Retina (tissue), 1 donor: ENCODE measurements around the gene COX10.
"Not testable (repeated sequence)": the region's sequence is repeated elsewhere in the genome, so short reads cannot be mapped to it uniquely, and the experiment has no call there.

Experiments
- DNase-seq: peaks from one replicate; pipeline ENCODE4 v3.0.0-alpha.2; 2016

Gene COX10

DNA sequence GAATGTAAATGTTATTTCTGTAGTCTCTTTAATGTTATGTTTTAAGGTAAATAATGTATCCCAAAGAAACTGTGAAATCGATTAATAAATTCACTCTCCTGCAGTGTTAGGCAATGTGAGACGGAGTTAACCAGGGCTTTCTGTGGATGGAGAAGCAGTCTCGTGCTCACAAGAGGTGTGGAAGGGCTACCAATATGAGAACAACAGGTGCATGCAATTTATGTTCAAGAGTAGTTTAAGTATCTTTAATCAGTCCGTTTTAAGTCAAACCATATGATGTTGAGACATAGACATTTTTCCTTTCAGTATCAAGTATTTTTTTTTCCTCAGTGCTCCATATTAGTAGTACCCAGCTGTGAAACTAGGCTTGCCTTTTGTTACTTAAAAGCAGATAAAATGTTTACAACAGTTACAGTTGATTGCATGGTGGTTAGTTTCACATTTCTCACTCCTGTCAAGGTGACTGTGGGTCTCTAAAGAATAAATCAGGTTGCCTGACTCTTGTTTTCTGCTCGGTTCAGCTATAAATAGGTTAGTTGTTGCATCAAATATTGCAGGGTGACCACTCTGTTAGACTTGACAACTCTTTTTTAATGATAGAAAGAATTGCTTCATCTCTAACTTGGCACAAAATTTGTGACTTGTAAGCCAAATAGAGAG lies 54.4 kb downstream of the COX10 start:
- DNase-seq = no peak

- peak; percentile 21 for DNase-seq
Measured at GRCh38 chr17:14124854-14125253, 55.5 kb downstream of the COX10 start.

DNA sequence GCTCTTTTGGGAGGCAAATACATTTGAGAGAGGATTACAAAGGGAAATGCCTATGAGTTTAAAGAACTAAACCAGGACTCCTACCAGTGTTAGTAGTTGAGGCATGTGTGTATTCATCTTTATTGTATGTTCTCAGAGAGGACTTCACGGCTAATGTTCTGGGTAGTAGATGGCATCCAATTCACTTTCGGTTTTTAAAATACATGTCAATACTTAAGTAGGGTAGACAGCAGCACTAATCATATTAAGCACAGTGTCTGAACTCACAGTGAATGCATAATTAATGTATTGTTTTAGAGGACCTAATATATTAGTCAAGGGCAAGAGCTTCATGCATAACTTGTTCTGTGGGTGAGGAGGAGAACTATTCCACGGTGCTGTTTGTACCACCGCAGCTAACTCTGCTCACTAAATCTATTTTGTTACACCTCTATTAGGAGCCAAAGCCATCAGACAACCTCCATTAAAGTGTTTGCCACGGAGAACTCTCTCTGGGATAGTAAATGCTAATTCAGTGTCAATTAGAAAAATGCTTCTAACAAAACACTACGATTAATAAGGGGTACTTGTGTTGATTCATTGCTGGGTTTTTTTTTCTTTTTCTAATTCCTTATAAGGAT lies 56.3 kb downstream of the COX10 start:
- peak; percentile 38 for DNase-seq

DNA sequence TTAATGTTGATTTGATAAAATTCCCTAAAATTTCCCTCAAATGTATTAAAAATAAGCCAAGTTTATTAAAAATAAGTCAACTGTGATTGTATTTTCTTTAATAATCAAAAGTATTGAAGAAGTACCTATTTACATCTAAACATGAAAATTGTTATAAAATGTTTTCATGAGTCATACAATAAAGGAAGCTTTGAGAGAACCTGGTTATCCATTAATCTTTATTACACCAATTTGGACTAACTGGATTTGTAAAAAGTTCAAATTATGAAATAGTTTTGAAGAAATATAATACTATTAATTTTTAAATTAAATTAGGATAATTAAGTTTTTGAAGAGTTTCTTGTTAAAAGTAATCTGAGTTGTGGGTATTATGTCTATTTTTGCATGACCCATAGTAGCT lies 63.8 kb downstream of the COX10 start:
- no peak for DNase-seq

DNA sequence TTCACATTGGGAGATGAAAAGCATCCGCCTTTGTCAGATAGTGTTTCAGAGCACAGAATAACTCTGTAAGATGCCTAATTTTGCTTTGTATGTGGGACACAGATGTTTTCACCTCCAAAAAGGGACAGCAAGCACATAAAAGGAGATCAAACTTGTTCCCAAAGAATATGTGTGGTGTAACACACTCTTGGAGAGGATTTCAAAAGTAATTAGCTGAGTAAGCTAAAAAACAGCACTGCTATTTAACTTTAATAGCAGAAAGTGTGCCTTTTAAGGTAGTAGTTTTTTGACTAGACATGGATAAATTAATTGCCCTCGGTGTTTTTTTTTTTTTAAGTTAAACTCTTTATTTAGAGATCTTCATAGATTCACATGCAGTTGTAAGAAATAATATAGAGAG lies 65.2 kb downstream of the COX10 start:
- no peak for DNase-seq

DNA sequence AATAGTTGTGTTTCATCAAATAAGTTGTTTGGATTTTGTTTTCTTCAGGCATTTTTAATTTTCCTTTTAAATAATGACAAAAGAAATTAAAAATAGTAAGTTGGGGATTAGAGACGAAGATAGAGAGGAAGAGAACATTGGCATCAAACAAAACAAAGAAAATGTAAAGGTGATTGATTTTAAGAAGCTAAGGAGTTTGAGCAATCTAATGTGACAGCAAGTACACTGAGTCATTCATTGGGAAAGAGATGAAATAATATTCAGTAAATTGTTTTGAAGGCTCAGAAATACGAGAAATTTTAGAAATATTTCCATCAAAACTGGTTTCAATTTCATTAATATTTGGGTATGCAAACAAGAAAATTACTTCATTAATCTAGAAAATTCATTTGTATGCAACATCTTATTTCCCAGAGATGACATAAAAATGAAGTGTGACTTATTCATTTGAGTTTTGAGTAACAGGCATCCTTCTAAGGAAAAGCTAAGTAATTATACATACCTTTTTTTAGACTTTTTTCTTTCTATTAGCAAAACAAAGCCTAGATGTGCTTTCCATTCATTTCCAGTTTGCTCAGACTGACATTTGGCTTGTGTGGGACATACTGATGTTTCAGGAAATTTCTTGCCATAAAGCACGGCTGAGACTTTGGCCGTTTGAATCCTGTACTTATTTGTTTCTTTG lies 66.7 kb downstream of the COX10 start:
- DNase-seq = no peak

DNA sequence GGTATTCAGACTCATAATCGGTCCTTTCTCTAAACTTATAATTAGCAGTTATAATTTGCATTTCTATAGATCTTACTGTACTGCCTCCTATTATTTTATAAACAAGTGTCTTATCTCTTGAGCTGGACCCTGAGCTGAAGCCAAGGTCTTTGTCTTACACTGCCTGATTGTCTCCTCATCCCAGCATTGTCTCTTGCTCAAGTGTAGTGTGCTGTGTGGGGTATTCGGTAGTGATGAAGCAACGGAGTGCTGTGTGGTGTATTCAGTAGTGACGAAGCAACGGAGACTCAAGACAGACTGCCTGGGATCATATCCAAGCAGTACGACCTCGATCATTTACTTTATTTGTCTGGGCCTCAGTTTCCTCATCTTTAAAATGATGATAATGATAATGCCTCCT lies 69.3 kb downstream of the COX10 start:
- DNase-seq = no peak

DNA sequence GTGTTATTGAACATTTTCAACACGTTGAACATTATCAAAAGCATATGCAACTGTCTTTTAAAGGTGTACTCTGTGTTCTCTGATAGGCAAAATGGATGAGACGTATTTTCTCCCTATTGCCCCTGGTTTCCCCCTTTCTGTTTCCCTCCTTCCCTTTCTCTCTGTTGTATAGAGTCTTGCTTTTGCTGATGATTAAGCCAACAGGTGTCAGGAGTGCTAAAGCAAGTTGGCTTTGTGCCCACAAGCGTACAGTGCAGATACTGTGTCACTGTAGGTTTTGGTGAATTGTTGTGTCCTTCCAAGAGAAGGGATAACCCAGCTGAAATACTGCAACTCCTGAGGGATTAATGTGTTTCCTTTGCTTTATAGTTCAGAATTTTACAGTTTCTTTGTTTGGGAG lies 74.4 kb downstream of the COX10 start:
- no peak for DNase-seq

- DNase-seq = no peak
Measured at GRCh38 chr17:14144508-14144907, 75.2 kb downstream of the COX10 start.

- no peak for DNase-seq
Measured at GRCh38 chr17:14149751-14150150, 80.4 kb downstream of the COX10 start.

GRCh38 chr17:14150619-14151018 lies 81.3 kb downstream of the COX10 start:
- DNase-seq = no peak

DNA sequence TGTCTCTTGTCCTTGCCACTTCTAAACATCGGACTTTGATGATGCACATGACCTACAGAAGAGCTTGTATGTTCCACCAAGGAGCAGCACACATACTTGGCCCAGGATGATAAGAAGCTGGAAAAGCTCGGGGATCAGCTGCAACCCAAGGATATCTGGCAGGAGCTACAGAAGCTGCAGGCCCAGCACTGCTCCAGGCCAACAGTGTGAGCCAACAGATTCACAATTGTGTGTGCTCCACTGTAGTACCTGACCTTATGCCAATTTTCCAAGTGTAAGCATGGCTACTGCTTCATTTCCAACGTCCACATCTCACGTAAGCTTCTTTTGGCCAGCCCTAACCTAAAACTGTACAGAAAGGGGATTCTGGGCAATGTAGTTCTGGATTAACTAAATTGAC lies 83.4 kb downstream of the COX10 start:
- no peak for DNase-seq

- DNase-seq = no peak
Measured at GRCh38 chr17:14153374-14153773, 84.1 kb downstream of the COX10 start.

DNA sequence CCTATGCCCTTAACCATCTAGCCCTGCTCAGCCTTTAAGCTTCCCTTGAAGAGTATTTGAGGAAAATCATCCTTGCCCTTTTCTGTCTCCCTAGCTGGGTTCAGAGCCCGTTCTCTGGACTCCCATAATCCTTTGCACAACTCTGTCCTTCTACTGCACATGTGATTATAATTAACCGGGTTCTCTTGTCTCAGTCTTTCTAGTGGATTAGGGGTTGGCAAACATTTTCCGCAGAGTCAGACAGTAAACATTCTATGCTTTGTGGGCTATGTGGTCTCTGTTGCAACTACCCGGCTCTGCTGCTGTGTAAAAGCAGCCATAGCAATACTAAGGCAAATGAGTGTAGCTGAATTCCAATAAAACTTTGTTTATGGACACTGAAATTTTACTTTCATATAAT lies 87.4 kb downstream of the COX10 start:
- DNase-seq = no peak

DNA sequence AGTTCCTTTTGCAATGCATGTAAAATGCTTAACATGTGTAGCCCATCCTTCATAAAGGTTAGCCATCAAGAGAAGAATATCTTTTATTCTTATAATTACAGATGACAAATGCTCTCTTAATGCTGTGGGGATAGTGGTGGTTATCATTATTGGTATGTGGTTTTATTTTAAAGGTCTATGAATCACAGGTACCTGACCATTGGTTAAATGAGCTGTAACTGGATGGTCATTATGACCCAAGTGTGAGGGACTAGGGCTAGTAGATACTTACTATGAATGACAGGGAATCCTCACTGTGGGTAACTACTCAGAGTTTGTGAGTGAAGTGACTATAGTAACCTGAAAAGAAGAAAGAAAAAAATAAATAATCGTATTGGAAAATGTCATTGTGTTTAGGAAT lies 88.5 kb downstream of the COX10 start:
- DNase-seq = no peak

GRCh38 chr17:14158707-14159106 lies 89.4 kb downstream of the COX10 start:
- no peak for DNase-seq

DNA sequence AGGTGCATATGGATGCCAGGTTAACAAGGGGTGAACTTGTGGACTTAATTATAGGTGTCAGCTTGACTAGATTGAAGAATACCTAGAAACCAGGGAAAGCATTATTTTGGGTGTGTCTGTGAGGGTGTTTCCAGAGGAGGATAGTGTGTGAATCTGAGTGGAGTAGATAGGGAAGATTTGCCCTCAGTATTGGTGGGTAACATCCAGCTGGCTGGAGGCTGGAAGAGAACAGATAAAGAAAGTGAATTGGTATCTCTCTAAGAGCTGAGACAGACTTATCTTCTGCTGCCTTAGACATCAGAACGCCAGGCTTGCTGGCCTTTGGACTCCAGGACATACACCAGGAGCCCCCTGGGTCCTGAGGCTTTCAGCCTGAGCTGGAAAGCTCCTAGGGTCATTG lies 92.1 kb downstream of the COX10 start:
- DNase-seq = no peak

- DNase-seq = no peak
Measured at GRCh38 chr17:14165616-14166015, 96.3 kb downstream of the COX10 start.

DNA sequence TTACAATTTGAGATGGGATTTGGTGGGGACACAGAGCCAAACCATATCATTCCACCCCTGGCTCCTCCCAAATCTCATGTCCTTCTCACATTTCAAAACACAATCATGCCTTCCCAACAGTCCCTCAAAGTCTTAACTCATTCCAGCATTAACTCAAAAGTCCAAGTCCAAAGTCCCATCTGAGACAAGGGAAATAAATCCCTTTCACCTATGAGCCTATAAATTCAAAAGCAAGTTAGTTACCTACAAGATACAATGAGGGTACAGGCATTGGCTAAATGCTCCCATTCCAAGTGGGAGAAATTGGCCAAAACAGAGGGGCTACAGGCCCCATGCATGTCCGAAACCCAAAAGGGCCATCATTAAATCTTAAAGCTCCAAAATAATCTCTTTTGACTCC lies 98.5 kb downstream of the COX10 start:
- DNase-seq = not testable (repeated sequence)

GRCh38 chr17:14168582-14168981 lies 99.3 kb downstream of the COX10 start:
- no peak for DNase-seq

GRCh38 chr17:14169287-14169686 lies 100.0 kb downstream of the COX10 start:
- DNase-seq = no peak

DNA sequence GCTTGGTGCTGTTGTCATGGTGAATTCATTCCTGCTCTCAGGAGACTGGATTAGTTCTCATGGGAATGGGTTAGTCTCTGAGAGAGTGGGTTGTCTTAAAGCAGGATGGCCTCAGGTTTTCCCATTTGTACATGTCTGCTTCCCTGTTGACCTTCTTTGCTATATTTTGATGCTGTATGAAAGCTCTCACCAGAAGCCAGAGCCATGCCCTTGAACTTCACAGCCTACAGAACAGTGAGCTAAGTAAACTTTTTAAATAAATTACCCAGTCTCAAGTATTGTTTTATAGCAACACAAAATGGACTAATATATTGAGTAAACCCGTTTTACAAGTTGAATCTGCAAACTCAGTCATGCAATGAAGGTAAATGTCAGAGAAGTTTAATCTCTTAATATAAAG lies 100.6 kb downstream of the COX10 start:
- no peak for DNase-seq

DNA sequence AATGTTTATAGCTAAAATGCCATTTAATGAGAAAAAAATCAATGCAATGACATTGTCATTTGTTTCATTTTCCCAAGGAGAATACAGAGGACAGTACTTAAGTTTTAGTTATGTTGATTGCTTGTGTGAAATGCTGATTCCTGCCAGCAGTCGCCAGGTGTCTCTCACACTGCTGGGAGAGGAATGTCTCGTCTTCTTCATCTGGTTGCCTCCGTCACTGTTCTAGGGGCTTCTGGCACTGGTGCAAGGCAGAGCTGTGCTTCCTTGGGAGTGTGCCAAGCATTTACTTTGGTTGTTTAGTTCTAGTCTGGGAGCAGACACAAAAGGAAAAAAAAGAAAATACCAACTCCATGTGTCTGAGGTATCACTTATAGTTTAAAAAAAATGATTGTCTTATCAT lies 107.7 kb downstream of the COX10 start:
- not testable (repeated sequence) for DNase-seq

- DNase-seq = not testable (repeated sequence)
Measured at GRCh38 chr17:14177801-14178200, 108.5 kb downstream of the COX10 start.
